KG1 (cell line): Measurements from ENCODE around the gene SCARF2.

Experiments
- DNase-seq: peaks from one replicate; lab custom pipeline; 2025; lab: John Stamatoyannopoulos, UW

The SCARF2 gene

DNA sequence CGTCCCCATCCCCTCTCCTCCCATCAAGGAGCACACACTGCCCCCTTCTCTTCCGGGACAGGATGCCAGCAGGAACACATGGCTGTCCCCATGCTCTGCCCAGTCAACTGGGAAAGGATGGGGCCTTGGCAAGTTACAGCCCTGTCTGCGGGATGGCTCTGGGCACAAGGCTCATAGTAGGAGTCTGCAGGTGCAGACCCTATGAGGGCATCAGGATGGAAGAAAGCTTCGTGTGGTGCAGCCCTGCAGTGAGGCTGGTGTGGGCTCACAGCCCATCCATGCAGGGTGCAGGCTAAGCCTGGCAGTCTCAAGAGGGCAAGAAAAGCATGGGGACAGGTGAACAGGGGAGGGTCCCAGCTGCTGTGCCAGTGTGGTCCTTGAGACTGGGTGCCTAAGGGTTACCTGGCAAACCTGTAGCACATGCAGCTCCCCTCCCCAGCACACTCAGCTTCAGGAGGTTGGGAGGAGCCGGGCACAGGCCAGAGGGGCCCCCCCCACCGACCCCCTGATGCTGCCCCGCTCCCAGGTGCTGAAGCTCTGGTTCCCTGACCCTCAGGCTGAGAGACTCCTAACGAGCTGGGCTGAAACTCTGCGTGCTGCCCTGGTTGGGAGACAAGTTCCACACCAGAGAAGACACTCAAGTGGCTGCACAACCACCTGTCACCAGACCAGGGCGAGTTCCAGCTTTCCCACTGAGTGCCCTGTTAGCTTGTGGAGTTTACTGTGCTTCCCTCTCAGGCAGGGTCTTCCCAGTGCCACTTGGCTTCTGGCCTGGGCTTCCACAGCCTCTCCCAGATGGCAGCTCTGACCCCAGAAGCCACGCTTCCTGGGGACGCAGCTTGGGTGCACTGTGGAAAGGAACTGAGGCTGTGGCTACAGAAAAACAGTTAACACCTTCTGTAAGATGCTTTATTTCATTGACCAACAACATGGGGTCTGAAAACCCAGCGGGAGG, 3.3 kb upstream of the SCARF2 start:
- DNase-seq: no peak

- DNase-seq: no peak
These were observed 2.4 kb upstream of the SCARF2 start for GRCh38 chr22:20439928-20440575.

- DNase-seq: no peak
These were observed 1.9 kb upstream of the SCARF2 start for GRCh38 chr22:20439556-20439927.

DNA sequence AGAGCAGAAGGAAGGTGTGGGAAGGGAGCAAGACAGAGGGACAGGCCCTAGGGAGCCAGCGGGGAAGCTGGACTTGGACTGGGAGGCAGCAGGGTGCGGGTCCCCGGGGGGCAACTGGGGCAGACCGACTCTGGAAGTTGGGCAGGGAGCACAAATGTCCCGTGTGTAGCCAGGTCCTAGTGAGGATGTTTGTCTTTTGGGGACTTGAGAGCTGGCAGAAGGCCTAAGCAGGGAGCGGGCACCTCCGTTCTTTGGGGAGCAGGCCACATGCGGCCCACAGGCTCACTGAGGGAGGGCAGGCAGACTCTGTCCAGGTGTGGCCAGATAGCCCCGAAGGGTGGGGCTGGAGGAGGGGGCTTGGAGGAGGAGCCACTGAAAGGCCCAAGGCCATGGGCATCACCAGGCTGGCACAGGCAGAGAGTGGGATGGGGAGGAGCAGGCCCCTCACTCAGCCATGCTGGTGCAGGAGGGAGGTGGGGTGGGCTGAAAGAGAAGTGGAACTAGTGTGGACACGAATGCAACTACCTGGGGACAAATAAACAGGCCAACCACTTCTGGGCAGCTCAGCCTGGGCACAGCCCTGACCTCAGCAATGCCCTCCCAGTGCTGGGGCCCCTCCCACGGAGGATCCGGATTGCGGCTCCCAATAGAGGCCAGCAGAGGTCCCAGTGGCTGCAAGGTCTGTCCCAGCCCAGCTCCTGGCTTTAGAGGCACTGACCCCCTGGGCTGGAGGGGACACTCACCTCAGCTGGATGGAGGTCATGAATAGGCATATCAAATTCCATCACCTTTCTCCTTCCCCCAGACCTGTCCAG, 1.3 kb upstream of the SCARF2 start:
- no peak for DNase-seq

DNA sequence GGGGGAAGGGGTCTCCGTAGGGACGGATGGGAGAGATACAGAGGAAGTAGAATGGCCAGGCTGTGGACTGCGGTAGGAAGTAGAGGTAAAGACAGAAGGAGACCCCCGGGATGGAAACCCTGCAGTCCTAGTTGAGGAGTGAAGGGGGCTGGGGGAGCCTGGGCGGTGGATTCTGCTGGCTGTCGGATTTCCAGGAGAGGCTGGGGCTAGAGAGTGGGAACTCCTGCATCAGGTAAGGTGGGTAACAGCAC, 727 bp upstream of the SCARF2 start:
- DNase-seq: no peak

DNA sequence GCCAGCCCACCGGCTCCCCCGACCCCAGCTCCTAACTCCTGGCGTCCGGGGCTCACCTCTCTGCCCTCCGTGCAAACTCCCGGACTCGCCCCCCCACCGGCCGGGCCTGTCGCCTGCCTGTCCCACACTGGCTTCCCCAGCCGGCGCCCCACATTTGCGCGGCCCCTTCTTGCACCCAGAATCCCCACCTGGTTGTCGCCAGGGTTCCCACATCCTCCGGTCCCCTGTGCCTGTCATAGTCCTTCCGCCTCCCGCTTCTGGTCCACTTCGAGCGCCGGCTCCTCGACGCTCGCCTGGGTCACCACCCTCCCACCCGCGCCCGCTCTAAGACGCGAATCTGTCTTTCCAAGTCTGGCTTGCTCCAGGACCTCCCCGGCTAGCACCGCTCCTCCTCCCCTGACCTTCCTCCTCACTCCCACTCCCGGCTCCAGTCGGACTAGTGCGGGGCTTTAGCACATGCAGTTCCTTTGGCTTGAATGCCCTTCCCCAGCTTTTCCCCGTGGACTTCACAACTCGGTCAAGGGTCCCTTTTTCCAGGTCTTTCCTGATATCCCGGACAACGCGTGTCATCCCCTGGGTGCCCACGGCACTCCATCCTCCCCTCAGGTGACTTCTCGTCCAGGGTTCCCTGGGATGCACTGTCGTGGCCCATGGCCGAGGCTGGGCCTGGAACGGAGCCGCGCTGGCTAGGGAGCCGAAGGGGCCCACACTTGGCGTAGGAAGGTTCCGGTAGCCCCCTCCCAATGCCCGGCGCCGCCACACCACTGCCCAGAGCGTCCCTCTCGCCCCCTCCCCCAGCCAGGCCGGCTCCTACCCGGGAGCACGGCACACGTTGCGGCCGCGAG, 635 bp downstream of the SCARF2 start:
- DNase-seq: no peak

- DNase-seq: no peak
These were observed 1.3 kb downstream of the SCARF2 start for GRCh38 chr22:20436307-20436767.

DNA sequence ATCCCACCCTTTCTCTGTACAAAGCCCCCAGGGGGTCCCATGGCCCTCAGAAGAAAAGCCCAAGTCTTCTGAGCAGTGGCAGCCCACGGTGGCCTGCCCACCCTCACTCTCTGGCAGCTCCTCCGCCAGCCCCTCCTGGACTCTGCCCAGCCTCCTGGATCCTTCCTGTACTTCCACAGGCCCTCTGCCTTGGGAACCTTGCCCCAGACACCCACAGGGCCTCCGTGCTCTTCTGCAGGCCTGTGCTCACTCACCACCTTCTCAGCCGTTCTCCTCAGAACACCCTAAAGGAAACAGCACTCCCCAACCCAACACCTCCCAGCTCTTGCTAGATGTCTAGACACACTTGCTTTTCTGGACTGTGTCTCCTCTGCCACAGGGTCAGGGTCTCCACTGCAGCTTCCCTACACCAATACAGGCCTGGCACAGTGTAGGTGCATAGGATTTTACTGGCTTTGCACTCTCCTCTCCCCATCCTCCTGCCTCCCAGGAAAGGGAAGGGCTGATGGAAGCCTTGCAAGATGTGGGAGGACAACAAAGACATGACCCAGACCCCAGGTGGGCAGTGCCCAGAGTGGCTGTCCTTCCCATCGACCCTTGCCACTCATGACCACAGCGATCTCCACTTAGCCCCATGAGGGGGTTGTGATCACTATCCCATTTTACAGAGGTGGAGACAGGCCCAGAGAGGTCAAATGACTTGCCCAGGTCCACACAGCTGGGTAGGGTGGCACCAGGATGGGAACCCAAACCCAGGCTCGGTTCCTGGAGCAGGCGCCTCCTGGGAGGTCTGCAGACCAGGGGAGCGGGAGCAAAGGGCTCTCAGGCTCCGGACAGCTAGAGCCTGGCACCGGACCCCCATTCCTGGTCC, 2.0 kb downstream of the SCARF2 start:
- no peak for DNase-seq

GRCh38 chr22:20434773-20435172, 2.9 kb downstream of the SCARF2 start:
- no peak for DNase-seq

DNA sequence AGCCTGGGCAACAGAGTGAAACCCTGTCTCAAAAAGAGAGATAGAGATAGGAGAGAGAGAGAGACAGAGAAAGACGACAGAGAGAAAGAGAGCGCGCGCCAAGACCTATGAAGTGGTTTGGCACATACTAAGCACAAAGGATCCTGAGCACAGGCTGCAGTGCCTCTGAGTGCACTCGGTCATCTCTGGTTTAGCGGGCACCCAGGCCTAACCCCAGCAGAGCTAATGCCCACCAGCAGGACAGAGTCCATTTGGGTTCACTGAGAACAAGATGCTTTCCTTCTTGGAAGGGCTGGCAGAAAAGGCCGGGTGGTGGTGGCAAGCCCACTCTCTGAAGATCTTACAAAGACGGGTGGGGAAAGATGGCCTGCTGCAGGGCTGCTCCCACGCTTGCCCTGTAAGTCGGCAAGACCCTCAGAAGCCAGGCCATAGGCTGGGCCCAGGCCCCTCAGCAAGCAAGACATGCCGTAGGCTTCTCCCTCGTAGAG, 3.3 kb downstream of the SCARF2 start:
- no peak for DNase-seq

DNA sequence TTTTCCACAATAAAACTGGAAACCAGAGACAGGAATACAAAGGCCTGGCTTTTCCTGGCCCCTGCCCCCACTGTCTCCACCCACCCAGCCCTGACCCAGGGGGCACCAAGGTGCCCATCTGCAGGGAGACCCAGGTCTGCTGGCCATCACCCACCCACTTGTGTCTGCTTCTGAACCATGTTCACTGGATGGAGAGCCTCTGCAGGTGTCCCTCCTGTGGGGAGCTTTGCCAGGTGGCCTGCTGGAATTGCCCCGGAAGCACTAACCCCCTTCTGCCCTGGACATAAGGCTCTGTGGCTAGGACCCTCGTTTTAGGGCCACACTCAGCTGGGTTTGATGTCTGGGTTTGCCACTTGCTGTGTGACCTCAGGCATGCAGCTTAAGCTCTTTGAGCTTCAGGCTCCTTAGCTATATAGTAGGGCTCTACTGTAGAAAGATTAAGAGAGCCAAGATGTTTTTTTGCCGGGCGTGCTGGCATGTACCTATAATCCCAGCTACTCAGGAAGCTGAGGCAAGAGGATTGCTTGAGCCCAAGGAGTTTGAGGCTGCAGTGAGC, 3.9 kb downstream of the SCARF2 start:
- no peak for DNase-seq

DNA sequence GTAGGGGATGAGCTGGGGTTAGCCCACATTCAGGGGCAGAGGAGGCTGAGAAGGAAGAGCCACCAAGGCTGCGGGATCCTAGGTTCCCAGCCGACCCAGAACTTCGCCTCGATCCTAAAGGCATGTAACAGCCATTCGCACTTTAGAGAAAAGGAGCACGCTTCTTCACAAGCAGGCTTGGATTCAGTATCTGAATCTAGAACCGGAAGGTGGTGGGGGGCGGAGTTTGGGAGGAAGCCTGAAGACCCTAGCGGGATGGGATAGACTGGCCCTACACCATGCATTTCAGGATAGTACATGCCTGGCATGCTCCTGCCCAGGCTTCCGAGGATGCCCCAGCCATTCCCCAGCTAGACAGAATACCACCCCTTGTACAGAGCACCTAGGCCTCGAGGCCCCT, 4.4 kb downstream of the SCARF2 start:
- DNase-seq: no peak

GRCh38 chr22:20432244-20432686, 5.4 kb downstream of the SCARF2 start:
- DNase-seq: no peak

DNA sequence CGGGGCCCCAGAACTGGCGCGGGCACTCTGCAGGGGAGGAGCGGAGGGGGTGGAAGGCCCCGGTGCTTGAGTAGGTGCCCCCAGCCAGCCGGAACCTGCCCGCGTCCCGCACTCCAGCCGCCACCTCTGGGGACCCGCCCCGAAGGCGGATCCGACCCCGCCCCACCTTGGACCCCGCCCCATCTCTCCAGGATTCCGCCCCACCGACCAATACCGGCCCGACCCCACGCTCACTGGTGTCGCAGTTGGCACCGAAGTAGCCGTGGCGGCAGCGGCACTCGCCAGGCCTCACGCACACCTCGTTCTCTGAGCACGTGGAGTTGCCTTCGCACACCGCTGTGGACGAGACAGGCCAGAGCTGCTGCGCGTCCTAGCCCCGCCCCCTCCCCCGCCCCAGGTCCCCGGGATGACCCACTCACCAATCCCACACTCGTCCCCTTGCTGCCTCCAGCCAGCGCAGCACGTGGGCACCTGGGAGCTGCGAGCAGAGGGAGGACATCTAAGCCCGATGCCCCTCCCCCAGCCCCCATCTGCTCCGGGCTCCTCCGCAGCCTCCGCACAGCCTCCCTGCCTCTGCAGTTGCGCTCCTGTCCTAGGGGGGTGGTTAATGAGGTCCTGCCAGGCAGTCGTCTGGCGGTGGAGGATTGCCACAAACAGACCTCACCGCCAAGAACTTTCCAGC, 6.0 kb downstream of the SCARF2 start:
- DNase-seq: no peak

DNA sequence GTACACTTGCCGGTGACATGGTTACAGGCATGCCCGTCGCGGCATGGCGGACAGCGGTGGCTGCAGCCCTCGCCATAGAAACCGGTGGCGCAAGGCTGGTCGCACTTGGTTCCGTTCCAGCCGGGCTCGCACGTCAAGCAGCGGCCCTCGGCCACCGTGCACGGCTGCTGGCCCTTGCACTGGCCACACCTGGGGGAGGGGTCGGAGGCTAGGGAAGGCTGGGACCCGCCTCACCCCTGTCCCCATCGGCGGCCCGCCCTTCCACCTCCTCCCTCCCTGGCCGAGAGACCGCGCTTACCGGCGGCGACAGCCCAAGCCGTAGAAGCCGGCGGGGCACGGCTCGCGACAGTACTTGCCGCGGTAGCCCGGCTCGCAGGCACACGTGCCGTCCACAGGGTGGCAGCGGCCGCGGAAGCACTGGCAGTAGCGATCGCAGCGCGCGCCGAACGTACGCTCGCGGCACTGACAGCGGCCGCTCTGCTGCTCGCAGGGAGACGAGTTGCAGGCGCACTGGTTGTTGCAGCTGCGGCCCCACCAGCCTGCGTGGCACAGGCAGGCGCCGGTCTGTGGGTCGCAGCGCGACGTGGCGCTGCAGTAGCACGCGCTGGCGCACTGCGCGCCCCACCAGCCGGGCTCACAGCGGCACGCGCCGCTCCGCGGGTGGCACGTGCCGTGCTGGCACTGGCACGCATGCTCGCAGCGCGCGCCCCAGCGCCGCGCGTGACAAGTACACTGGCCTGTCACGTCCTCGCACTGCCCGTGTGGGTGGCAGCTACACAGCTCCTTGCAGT, 6.7 kb downstream of the SCARF2 start:
- DNase-seq: peak; percentile 48

GRCh38 chr22:20430101-20430719, 7.4 kb downstream of the SCARF2 start:
- no peak for DNase-seq

DNA sequence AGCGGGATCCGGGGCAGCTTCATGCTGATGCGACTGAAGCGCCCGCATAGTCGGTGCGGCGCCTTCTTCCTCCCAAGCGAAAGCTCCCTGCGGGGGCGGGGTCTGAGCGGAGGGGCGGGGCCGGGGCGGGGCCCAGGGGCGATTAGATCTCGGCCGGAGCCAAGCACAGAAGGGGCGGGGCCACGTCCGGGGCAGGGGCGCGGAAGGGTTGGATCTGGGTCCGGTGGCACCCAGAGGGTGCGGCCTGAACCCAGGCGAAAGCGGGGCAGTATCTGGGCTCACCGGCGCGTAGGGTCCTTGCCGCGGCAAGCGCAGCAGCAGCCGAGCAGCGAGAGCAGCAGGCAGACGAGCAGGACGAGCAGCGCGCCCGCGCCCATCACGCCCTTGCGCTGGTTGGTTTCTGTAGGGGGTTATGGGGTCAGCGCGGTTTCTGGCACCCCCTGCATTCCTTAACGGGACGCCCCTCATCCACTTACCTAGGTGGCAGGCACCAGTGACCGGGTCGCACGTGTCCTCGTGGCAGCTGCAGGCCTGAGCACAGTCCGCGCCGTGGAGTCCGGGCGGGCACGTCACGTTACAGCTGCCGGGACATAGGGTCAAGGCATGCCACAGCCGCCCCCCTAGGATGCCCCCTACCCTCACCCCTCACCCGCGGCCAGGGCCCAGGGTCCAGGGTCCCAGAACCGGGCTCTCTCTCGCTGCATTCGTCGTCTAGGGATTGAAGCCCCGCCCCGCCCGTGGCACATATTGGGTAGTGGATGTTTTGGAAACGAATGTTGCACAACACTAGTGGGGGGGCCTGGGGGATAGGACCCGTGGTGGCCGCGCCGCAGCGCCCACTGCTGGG, 8.1 kb downstream of the SCARF2 start:
- DNase-seq: no peak
